Measurements from ENCODE around the gene WFIKKN1. TPM values are rescaled to one million over a fixed set of nuclear protein-coding genes. Genes with fewer than 3 reads are reported as not detected.

WFIKKN1 gene
- total RNA-seq, 2 donors from 2014 or later = 7.7 to 11.6 TPM

DNA sequence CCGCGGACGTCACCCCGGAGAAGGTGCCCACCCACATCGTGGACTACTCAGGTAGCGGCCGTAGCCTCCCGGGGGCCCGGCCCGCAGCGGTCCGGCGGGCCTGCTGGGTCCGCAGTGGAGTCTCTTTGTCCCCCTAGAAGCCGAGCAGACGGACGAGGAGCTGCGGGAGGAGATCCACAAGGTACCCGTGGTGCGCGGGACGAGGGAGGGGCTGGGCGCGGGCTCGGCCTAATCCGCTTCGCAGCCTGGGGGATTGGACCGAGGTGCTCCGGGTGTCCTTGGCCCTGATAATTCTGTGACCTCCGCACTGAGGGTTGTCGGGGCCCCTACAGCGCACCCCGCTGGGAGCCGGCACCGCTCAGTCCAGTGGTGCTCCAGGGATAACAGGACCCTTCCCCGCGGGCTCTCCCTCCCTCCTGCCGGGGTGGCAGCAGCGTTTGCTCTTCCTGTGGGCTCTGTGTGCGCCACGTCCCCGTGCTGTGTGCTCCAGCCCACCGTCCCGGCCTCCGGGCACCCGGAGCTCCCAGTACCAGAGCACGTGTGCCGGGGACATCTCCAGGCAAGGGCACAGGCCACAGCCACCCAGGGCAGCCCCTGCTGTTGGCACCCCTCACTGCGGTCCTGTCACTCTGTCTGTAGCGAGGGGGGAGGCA is 37.9 kb downstream of the WFIKKN1 start:
- no peak overlapping the region for H3K27ac Mint-ChIP-seq
- no peaks in the 10 kb centered on the region for H3K27me3 ChIP-seq (ENCODE audit: control insufficient read depth, insufficient read depth, low read length, poor library complexity, severe bottlenecking)
- H3K9me3 ChIP-seq (ENCODE audit: control insufficient read depth, low read length) = no peaks in the 10 kb centered on the region
- peak overlapping the region; percentile 7 for H3K27ac ChIP-seq (ENCODE audit: low read depth, low read length)
- no peak for DNase-seq
- H3K27me3 Mint-ChIP-seq (ENCODE audit: insufficient read depth) = no peaks in the 10 kb centered on the region
- H3K4me3 Mint-ChIP-seq = peak overlapping the region; percentile 70
- no peaks in the 10 kb centered on the region for H3K9me3 Mint-ChIP-seq
- 3 to 18% methylated on average over 13 to 50 of the region's 50 CpGs for WGBS, 2 experiments (ENCODE audit: insufficient coverage in 1 of 2, insufficient read length in 1 of 2)
- peak overlapping the region; percentile 88 for H3K4me3 ChIP-seq (ENCODE audit: low read length)
- H3K4me1 ChIP-seq (ENCODE audit: control insufficient read depth, insufficient read depth, low read length) = peaks cover 4% of the 10 kb centered on the region
- peaks cover 19% of the 10 kb centered on the region for H3K36me3 Mint-ChIP-seq (ENCODE audit: low read depth)
- peaks cover 33% of the 10 kb centered on the region for H3K36me3 ChIP-seq (ENCODE audit: control insufficient read depth, insufficient read depth, low read length)
- TF ChIP-seq, protein P1, sequence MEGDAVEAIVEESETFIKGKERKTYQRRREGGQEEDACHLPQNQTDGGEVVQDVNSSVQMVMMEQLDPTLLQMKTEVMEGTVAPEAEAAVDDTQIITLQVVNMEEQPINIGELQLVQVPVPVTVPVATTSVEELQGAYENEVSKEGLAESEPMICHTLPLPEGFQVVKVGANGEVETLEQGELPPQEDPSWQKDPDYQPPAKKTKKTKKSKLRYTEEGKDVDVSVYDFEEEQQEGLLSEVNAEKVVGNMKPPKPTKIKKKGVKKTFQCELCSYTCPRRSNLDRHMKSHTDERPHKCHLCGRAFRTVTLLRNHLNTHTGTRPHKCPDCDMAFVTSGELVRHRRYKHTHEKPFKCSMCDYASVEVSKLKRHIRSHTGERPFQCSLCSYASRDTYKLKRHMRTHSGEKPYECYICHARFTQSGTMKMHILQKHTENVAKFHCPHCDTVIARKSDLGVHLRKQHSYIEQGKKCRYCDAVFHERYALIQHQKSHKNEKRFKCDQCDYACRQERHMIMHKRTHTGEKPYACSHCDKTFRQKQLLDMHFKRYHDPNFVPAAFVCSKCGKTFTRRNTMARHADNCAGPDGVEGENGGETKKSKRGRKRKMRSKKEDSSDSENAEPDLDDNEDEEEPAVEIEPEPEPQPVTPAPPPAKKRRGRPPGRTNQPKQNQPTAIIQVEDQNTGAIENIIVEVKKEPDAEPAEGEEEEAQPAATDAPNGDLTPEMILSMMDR (conservative IDR thresholded peaks at IDR 0.05) = no peak
- peak overlapping the region; percentile 76 for H3K9ac ChIP-seq (ENCODE audit: extremely low read depth, low read length, poor library complexity, severe bottlenecking)
- H3K4me1 Mint-ChIP-seq = peaks cover 3% of the 10 kb centered on the region

DNA sequence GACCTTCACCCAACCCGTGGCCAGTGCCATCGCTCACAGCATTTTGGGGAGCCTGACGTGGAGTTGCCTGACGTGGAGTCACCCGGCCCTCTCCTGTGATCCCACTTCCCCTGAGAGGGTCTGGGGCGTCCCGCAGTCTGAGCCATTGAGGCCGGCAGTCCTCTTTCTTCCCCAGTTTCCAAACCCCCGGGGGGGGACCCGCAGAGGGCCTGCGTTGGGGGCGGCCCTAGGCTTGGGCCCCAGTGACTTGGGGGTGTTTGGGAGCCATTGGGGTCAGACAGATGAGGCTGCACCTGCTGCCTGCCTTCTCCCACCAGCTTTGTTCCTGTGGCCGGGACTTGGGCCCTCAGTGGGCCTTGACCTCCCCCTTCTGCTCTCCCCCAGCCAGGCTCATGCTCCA is 38.9 kb downstream of the WFIKKN1 start:
- Mint-ChIP-seq H3K27ac (no peak overlapping the region), H3K4me1 (peaks cover 3% of the 10 kb centered on the region), H3K9me3 (no peaks in the 10 kb centered on the region), H3K4me3 (peak overlapping the region; percentile 70), H3K36me3 (ENCODE audit: low read depth) (peaks cover 18% of the 10 kb centered on the region), H3K27me3 (ENCODE audit: insufficient read depth) (no peaks in the 10 kb centered on the region)
- Histone ChIP-seq H3K27me3 (ENCODE audit: control insufficient read depth, insufficient read depth, low read length, poor library complexity, severe bottlenecking) (no peaks in the 10 kb centered on the region), H3K36me3 (ENCODE audit: control insufficient read depth, insufficient read depth, low read length) (peaks cover 40% of the 10 kb centered on the region), H3K4me1 (ENCODE audit: control insufficient read depth, insufficient read depth, low read length) (peaks cover 4% of the 10 kb centered on the region), H3K9ac (ENCODE audit: extremely low read depth, low read length, poor library complexity, severe bottlenecking) (no peak overlapping the region), H3K9me3 (ENCODE audit: control insufficient read depth, low read length) (no peaks in the 10 kb centered on the region), H3K27ac (ENCODE audit: low read depth, low read length) (no peak overlapping the region), H3K4me3 (ENCODE audit: low read length) (no peak overlapping the region)
- WGBS, 2 experiments (ENCODE audit: insufficient coverage in 1 of 2, insufficient read length in 1 of 2) = 96 to 100% methylated on average over 4 to 13 of the region's 13 CpGs
- no peak for DNase-seq
- TF ChIP-seq, protein P1 (conservative IDR thresholded peaks at IDR 0.05) = no peak

DNA sequence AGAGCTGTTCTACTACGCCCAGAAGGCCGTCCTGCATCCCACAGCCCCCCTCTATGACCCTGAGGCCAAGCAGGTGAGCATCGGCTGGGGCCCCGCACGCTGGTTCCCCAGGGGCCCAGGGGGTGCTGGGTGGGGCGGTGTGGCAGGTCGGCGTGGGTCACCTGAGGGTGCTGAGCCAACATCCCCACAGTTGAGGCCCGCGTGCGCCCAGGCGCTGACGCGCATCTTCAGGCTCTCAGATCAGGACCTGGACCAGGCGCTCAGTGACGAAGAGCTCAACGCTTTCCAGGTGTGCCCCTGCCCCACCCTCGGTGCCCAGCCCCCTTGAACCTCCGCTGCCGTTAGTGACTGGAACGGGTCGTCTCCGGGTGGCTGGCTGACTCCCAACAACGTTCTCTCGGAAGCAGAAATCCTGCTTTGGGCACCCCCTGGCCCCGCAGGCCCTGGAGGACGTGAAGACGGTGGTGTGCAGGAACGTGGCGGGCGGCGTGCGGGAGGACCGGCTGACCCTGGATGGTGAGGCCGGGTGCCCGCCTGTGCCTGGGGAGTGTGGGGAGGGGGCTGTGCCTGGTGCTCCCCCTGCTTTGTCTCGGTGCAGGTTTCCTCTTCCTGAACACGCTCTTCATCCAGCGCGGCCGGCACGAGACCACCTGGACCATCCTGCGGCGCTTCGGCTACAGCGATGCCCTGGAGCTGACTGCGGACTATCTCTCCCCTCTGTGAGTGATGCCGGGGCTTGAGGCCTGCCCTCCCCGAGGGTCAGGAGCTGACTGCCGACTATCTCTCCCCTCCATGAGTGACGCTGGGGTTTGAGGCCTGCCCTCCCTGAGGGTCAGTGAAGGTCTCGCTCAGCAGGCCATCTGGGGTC is 39.9 kb downstream of the WFIKKN1 start:
- H3K4me1 ChIP-seq (ENCODE audit: control insufficient read depth, insufficient read depth, low read length) = peaks cover 4% of the 10 kb centered on the region
- no peaks in the 10 kb centered on the region for H3K27me3 ChIP-seq (ENCODE audit: control insufficient read depth, insufficient read depth, low read length, poor library complexity, severe bottlenecking)
- H3K4me1 Mint-ChIP-seq = peaks cover 9% of the 10 kb centered on the region
- WGBS, 2 experiments (ENCODE audit: insufficient coverage in 1 of 2, insufficient read length in 1 of 2) = 96% methylated on average over 27 to 48 of the region's 52 CpGs
- peaks cover 18% of the 10 kb centered on the region for H3K36me3 Mint-ChIP-seq (ENCODE audit: low read depth)
- H3K9me3 ChIP-seq (ENCODE audit: control insufficient read depth, low read length) = no peaks in the 10 kb centered on the region
- H3K27ac Mint-ChIP-seq = no peak overlapping the region
- TF ChIP-seq, protein P1 (conservative IDR thresholded peaks at IDR 0.05) = no peak
- DNase-seq = no peak
- H3K4me3 Mint-ChIP-seq = peak overlapping the region; percentile 70
- no peak overlapping the region for H3K4me3 ChIP-seq (ENCODE audit: low read length)
- no peak overlapping the region for H3K27ac ChIP-seq (ENCODE audit: low read depth, low read length)
- no peak overlapping the region for H3K9ac ChIP-seq (ENCODE audit: extremely low read depth, low read length, poor library complexity, severe bottlenecking)
- no peaks in the 10 kb centered on the region for H3K27me3 Mint-ChIP-seq (ENCODE audit: insufficient read depth)
- peaks cover 40% of the 10 kb centered on the region for H3K36me3 ChIP-seq (ENCODE audit: control insufficient read depth, insufficient read depth, low read length)
- no peaks in the 10 kb centered on the region for H3K9me3 Mint-ChIP-seq
